Measurements from ENCODE around the gene LIMCH1. TPM values are rescaled to one million over a fixed set of nuclear protein-coding genes. Genes with fewer than 3 reads are reported as not detected.

LIMCH1 gene
- total RNA-seq, 2 donors from 2014 or later: 3.1 to 5.8 TPM

- no peak overlapping the region for H3K9ac ChIP-seq (ENCODE audit: extremely low read depth, low read length, poor library complexity, severe bottlenecking)
- no peaks in the 10 kb centered on the region for H3K27me3 ChIP-seq (ENCODE audit: control insufficient read depth, insufficient read depth, low read length, poor library complexity, severe bottlenecking)
- no peak for TF ChIP-seq CTCF (conservative IDR thresholded peaks at IDR 0.05)
- no peak overlapping the region for H3K4me3 ChIP-seq (ENCODE audit: low read length)
- H3K4me3 Mint-ChIP-seq: no peak overlapping the region
- DNase-seq: no peak
- 95 to 99% methylated on average over 12 to 15 of the region's 15 CpGs for WGBS, 2 experiments (ENCODE audit: insufficient coverage in 1 of 2, insufficient read length in 1 of 2)
- no peaks in the 10 kb centered on the region for H3K4me1 ChIP-seq (ENCODE audit: control insufficient read depth, insufficient read depth, low read length)
- no peaks in the 10 kb centered on the region for H3K9me3 ChIP-seq (ENCODE audit: control insufficient read depth, low read length)
- H3K4me1 Mint-ChIP-seq: no peaks in the 10 kb centered on the region
- H3K27ac Mint-ChIP-seq: no peak overlapping the region
- H3K36me3 Mint-ChIP-seq (ENCODE audit: low read depth): no peaks in the 10 kb centered on the region
- no peaks in the 10 kb centered on the region for H3K9me3 Mint-ChIP-seq
- peaks cover 9% of the 10 kb centered on the region for H3K27me3 Mint-ChIP-seq (ENCODE audit: insufficient read depth)
- H3K27ac ChIP-seq (ENCODE audit: low read depth, low read length): no peak overlapping the region
- no peaks in the 10 kb centered on the region for H3K36me3 ChIP-seq (ENCODE audit: control insufficient read depth, insufficient read depth, low read length)
Observed at GRCh38 chr4:41656572-41657520, 118.9 kb downstream of the LIMCH1 start.

- Mint-ChIP-seq H3K27me3 (ENCODE audit: insufficient read depth) (peaks cover 6% of the 10 kb centered on the region), H3K4me1 (no peaks in the 10 kb centered on the region), H3K36me3 (ENCODE audit: low read depth) (no peaks in the 10 kb centered on the region), H3K27ac (no peak overlapping the region), H3K9me3 (no peaks in the 10 kb centered on the region), H3K4me3 (no peak overlapping the region)
- no peaks in the 10 kb centered on the region for H3K36me3 ChIP-seq (ENCODE audit: control insufficient read depth, insufficient read depth, low read length)
- H3K4me1 ChIP-seq (ENCODE audit: control insufficient read depth, insufficient read depth, low read length): no peaks in the 10 kb centered on the region
- TF ChIP-seq CTCF (conservative IDR thresholded peaks at IDR 0.05): no peak
- H3K27ac ChIP-seq (ENCODE audit: low read depth, low read length): no peak overlapping the region
- H3K4me3 ChIP-seq (ENCODE audit: low read length): no peak overlapping the region
- DNase-seq: no peak
- WGBS, 2 experiments (ENCODE audit: insufficient coverage in 1 of 2, insufficient read length in 1 of 2): 84 to 100% methylated on average over 1 to 4 of the region's 4 CpGs
- H3K9ac ChIP-seq (ENCODE audit: extremely low read depth, low read length, poor library complexity, severe bottlenecking): no peak overlapping the region
- H3K9me3 ChIP-seq (ENCODE audit: control insufficient read depth, low read length): no peaks in the 10 kb centered on the region
- no peaks in the 10 kb centered on the region for H3K27me3 ChIP-seq (ENCODE audit: control insufficient read depth, insufficient read depth, low read length, poor library complexity, severe bottlenecking)
Observed at GRCh38 chr4:41657561-41657960, 119.6 kb downstream of the LIMCH1 start.

GRCh38 chr4:41658163-41658562 lies 120.2 kb downstream of the LIMCH1 start:
- WGBS, 2 experiments (ENCODE audit: insufficient coverage in 1 of 2, insufficient read length in 1 of 2): 84 to 97% methylated on average over 3 to 4 of the region's 4 CpGs
- Mint-ChIP-seq H3K27ac (no peak overlapping the region), H3K4me3 (no peak overlapping the region), H3K9me3 (no peaks in the 10 kb centered on the region), H3K4me1 (no peaks in the 10 kb centered on the region), H3K36me3 (ENCODE audit: low read depth) (no peaks in the 10 kb centered on the region), H3K27me3 (ENCODE audit: insufficient read depth) (peaks cover 7% of the 10 kb centered on the region)
- no peak for DNase-seq
- Histone ChIP-seq H3K4me3 (ENCODE audit: low read length) (no peak overlapping the region), H3K36me3 (ENCODE audit: control insufficient read depth, insufficient read depth, low read length) (no peaks in the 10 kb centered on the region), H3K27ac (ENCODE audit: low read depth, low read length) (no peak overlapping the region), H3K27me3 (ENCODE audit: control insufficient read depth, insufficient read depth, low read length, poor library complexity, severe bottlenecking) (no peaks in the 10 kb centered on the region), H3K9ac (ENCODE audit: extremely low read depth, low read length, poor library complexity, severe bottlenecking) (no peak overlapping the region), H3K9me3 (ENCODE audit: control insufficient read depth, low read length) (no peaks in the 10 kb centered on the region), H3K4me1 (ENCODE audit: control insufficient read depth, insufficient read depth, low read length) (no peaks in the 10 kb centered on the region)
- TF ChIP-seq CTCF (conservative IDR thresholded peaks at IDR 0.05): no peak
